BLaER1 (cell line): ENCODE measurements around the gene TWIST2.

Experiments
- H3K27ac ChIP-seq: shearing (Covaris generic); formaldehyde crosslinking; 2 replicates; pipeline ENCODE4 v1.8.1; 2022
- H3K27me3 ChIP-seq: shearing (Covaris generic); formaldehyde crosslinking; 2 replicates; pipeline ENCODE4 v1.8.1; 2022
- H3K36me3 ChIP-seq: shearing (Covaris generic); formaldehyde crosslinking; 2 replicates; pipeline ENCODE4 v1.8.1; 2022
- H3K4me1 ChIP-seq: shearing (Covaris generic); formaldehyde crosslinking; 2 replicates; pipeline ENCODE4 v1.8.1; 2022
- H3K4me2 ChIP-seq: shearing (Covaris generic); formaldehyde crosslinking; 2 replicates; pipeline ENCODE4 v1.8.1; 2022
- H3K4me3 ChIP-seq: shearing (Covaris generic); formaldehyde crosslinking; 2 replicates; pipeline ENCODE4 v1.8.1; 2022
- H3K9ac ChIP-seq: shearing (Covaris generic); formaldehyde crosslinking; 2 replicates; pipeline ENCODE4 v1.8.1; 2022
- H3K9me3 ChIP-seq: shearing (Covaris generic); formaldehyde crosslinking; 2 replicates; pipeline ENCODE4 v1.8.1; 2022
- H4K20me1 ChIP-seq: shearing (Covaris generic); formaldehyde crosslinking; 2 replicates; pipeline ENCODE4 v1.8.1; 2022
- Cebpa-rat ChIP-seq: shearing (Covaris generic); IDR thresholded peaks from 2 replicates; pipeline ENCODE4 v1.8.1; 2022

Gene TWIST2

DNA sequence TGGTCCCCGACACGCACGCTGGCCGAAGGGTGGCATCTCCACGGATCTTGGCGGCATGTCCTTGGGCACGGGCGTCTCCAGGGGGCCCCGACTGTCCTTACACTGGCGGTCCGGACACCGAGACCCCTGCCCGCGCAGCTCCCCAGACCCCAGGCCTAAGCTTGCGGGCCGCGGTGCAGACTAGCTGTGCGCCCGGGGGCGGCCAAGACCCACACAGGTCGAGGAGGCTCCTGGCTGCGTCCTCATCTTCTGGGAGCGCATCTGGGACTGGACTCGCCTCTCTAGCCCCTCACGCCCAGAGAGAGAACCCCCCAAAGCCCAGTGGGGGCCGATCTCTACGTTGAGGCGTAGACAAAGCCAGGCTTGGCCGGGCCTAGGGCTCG lies 475 bp upstream of the TWIST2 start:
- H3K36me3 ChIP-seq = no peaks in the 10 kb centered on the region
- peak overlapping the region; percentile 47 for H3K4me3 ChIP-seq
- H3K27me3 ChIP-seq = peaks cover 57% of the 10 kb centered on the region
- no peak overlapping the region for H3K27ac ChIP-seq
- peaks cover 8% of the 10 kb centered on the region; the same call in 1 of the 2 replicates for H3K4me1 ChIP-seq
- no peak overlapping the region for H3K4me2 ChIP-seq
- no peaks in the 10 kb centered on the region for H4K20me1 ChIP-seq
- no peak overlapping the region for H3K9ac ChIP-seq
- H3K9me3 ChIP-seq = peaks cover 35% of the 10 kb centered on the region
- TF ChIP-seq Cebpa-rat = no peak

- Histone ChIP-seq H3K27me3 (peaks cover 57% of the 10 kb centered on the region), H4K20me1 (no peaks in the 10 kb centered on the region), H3K36me3 (no peaks in the 10 kb centered on the region), H3K4me2 (no peak overlapping the region), H3K27ac (no peak overlapping the region), H3K9ac (no peak overlapping the region), H3K4me3 (peak overlapping the region; percentile 47; the same call in 1 of the 2 replicates), H3K9me3 (peaks cover 35% of the 10 kb centered on the region), H3K4me1 (peaks cover 8% of the 10 kb centered on the region; the same call in 1 of the 2 replicates)
- TF ChIP-seq Cebpa-rat = no peak
Observed at GRCh38 chr2:238848691-238848975, 748 bp downstream of the TWIST2 start.

GRCh38 chr2:238848976-238849853 lies 1.3 kb downstream of the TWIST2 start:
- H3K9ac ChIP-seq = no peak overlapping the region
- H3K4me3 ChIP-seq = no peak overlapping the region
- no peak overlapping the region for H3K27ac ChIP-seq

GRCh38 chr2:238850091-238850490 lies 2.2 kb downstream of the TWIST2 start:
- no peak overlapping the region for H3K27ac ChIP-seq
- no peaks in the 10 kb centered on the region for H4K20me1 ChIP-seq
- no peaks in the 10 kb centered on the region for H3K36me3 ChIP-seq
- H3K4me2 ChIP-seq = no peak overlapping the region
- no peak overlapping the region for H3K9ac ChIP-seq
- H3K4me3 ChIP-seq = no peak overlapping the region
- H3K27me3 ChIP-seq = peaks cover 51% of the 10 kb centered on the region
- no peak for TF ChIP-seq Cebpa-rat
- peaks cover 14% of the 10 kb centered on the region for H3K4me1 ChIP-seq
- H3K9me3 ChIP-seq = peaks cover 44% of the 10 kb centered on the region

More at GRCh38 chr2:238848976-238849853, 1.3 kb downstream of the TWIST2 start:
- TF ChIP-seq Cebpa-rat = no peak
- Histone ChIP-seq H3K36me3 (no peaks in the 10 kb centered on the region), H4K20me1 (no peaks in the 10 kb centered on the region), H3K27me3 (peaks cover 57% of the 10 kb centered on the region), H3K4me2 (no peak overlapping the region), H3K4me1 (peaks cover 8% of the 10 kb centered on the region; the same call in 1 of the 2 replicates), H3K9me3 (peaks cover 35% of the 10 kb centered on the region)

- H3K9me3 ChIP-seq = peaks cover 54% of the 10 kb centered on the region
- no peak overlapping the region for H3K4me2 ChIP-seq
- H4K20me1 ChIP-seq = no peaks in the 10 kb centered on the region
- H3K9ac ChIP-seq = no peak overlapping the region
- no peak overlapping the region for H3K4me3 ChIP-seq
- H3K27ac ChIP-seq = no peak overlapping the region
- H3K27me3 ChIP-seq = peaks cover 42% of the 10 kb centered on the region
- no peaks in the 10 kb centered on the region for H3K36me3 ChIP-seq
- H3K4me1 ChIP-seq = peaks cover 14% of the 10 kb centered on the region
- TF ChIP-seq Cebpa-rat = no peak
Observed at GRCh38 chr2:238851026-238851425, 3.1 kb downstream of the TWIST2 start.

GRCh38 chr2:238851761-238852160 lies 3.9 kb downstream of the TWIST2 start:
- peaks cover 48% of the 10 kb centered on the region for H3K9me3 ChIP-seq
- H3K36me3 ChIP-seq = no peaks in the 10 kb centered on the region
- peaks cover 35% of the 10 kb centered on the region for H3K27me3 ChIP-seq
- no peaks in the 10 kb centered on the region for H4K20me1 ChIP-seq
- no peak overlapping the region for H3K4me2 ChIP-seq
- H3K4me1 ChIP-seq = peaks cover 18% of the 10 kb centered on the region
- H3K27ac ChIP-seq = no peak overlapping the region
- no peak overlapping the region for H3K4me3 ChIP-seq
- H3K9ac ChIP-seq = no peak overlapping the region
- TF ChIP-seq Cebpa-rat = no peak

GRCh38 chr2:238852206-238852869 lies 4.5 kb downstream of the TWIST2 start:
- no peak overlapping the region for H3K4me3 ChIP-seq
- peaks cover 42% of the 10 kb centered on the region for H3K9me3 ChIP-seq
- H3K36me3 ChIP-seq = no peaks in the 10 kb centered on the region
- no peak for TF ChIP-seq Cebpa-rat
- no peaks in the 10 kb centered on the region for H4K20me1 ChIP-seq
- H3K4me1 ChIP-seq = peaks cover 19% of the 10 kb centered on the region
- H3K4me2 ChIP-seq = no peak overlapping the region
- no peak overlapping the region for H3K27ac ChIP-seq
- H3K9ac ChIP-seq = no peak overlapping the region
- H3K27me3 ChIP-seq = peaks cover 29% of the 10 kb centered on the region

GRCh38 chr2:238853218-238853617 lies 5.3 kb downstream of the TWIST2 start:
- Histone ChIP-seq H4K20me1 (no peaks in the 10 kb centered on the region), H3K27ac (no peak overlapping the region), H3K4me3 (no peak overlapping the region), H3K4me2 (no peak overlapping the region), H3K27me3 (peaks cover 20% of the 10 kb centered on the region), H3K4me1 (peaks cover 28% of the 10 kb centered on the region), H3K9ac (no peak overlapping the region), H3K36me3 (no peaks in the 10 kb centered on the region), H3K9me3 (peaks cover 34% of the 10 kb centered on the region)
- TF ChIP-seq Cebpa-rat = no peak

GRCh38 chr2:238853721-238854120 lies 5.8 kb downstream of the TWIST2 start:
- Histone ChIP-seq H3K4me2 (no peak overlapping the region), H3K9me3 (peaks cover 29% of the 10 kb centered on the region), H4K20me1 (no peaks in the 10 kb centered on the region), H3K27me3 (peaks cover 15% of the 10 kb centered on the region), H3K4me1 (peaks cover 33% of the 10 kb centered on the region), H3K9ac (no peak overlapping the region), H3K36me3 (no peaks in the 10 kb centered on the region), H3K4me3 (no peak overlapping the region), H3K27ac (no peak overlapping the region)
- no peak for TF ChIP-seq Cebpa-rat

DNA sequence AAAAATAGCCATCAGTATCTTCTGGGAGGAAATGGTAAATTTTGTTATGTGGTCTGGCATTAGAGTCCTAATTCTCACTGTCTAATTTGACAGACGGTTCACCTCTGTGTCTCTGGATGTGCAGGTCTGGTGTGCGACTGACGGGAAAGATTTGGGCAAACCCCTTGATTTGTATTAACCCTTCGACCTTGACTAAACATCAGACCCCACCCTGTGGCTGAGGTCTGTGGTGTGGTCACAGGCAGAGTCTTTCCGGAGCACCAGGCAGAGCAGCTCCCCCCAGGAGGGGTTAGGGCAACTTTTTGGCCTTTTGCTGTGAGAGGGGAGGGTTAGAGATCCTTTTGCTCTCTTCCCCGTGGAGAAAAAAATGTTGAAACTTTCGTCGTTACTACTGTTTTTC lies 6.4 kb downstream of the TWIST2 start:
- Histone ChIP-seq H3K4me2 (peak overlapping the region; percentile 17; the same call in 1 of the 2 replicates), H3K9ac (no peak overlapping the region), H3K27ac (no peak overlapping the region), H4K20me1 (no peaks in the 10 kb centered on the region), H3K4me3 (no peak overlapping the region), H3K27me3 (peaks cover 10% of the 10 kb centered on the region), H3K9me3 (peaks cover 23% of the 10 kb centered on the region), H3K36me3 (no peaks in the 10 kb centered on the region), H3K4me1 (peaks cover 33% of the 10 kb centered on the region)
- TF ChIP-seq Cebpa-rat = no peak
